ENCODE data around the gene MBOAT2.

The MBOAT2 gene

DNA sequence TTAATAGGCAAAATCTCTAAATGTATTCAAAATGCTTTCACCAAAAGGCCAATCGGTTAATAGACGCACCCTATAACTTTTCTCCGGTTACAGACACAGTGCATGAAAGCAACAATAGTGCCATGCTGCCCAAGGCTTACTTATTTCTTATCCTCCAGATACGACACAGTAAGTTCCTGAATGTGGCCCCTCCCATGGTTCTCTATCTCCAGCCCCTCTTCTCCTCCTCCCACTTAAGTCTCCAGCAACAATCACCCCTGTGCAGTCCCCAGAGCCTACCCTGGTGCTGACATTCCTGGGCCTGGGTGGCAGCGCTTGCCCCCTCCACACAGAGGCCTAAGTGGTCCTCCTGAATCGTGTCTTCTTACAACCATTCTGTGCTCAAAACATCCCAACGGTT, 169.6 kb downstream of the MBOAT2 start:
- H3K36me3 Mint-ChIP-seq, result peaks cover 2% of the 10 kb centered on the region
- peaks cover 81% of the 10 kb centered on the region for H3K4me1 Mint-ChIP-seq
- H3K27me3 Mint-ChIP-seq, result no peaks in the 10 kb centered on the region
- peak overlapping the region; percentile 2 for H3K4me3 Mint-ChIP-seq
- no peaks in the 10 kb centered on the region for H3K9me3 Mint-ChIP-seq
- H3K27ac Mint-ChIP-seq, result no peak overlapping the region

- Mint-ChIP-seq H3K4me3 (no peak overlapping the region), H3K4me1 (peaks cover 79% of the 10 kb centered on the region), H3K27ac (peak overlapping the region; percentile 12), H3K27me3 (no peaks in the 10 kb centered on the region), H3K36me3 (peaks cover 6% of the 10 kb centered on the region), H3K9me3 (no peaks in the 10 kb centered on the region)
Measured at GRCh38 chr2:8831516-8831915, 172.0 kb downstream of the MBOAT2 start.

DNA sequence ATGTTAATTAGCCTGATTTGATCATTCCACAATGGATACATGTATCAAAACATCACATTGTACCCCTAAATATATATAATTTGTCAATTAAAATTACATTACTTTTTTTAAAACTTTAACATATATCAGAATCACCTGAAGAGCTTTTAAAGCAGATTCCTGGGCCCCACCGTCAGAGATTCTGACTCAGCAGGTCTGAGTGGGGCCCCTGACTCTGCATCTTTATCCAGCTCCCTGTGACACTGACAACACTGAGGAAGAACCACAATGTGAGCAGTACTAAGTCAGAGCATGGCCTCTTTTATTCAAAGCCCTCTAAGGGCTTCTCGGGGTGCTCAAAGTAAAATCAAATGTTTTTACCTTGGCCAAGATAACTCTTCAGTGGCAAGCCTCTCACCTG, 175.8 kb downstream of the MBOAT2 start:
- peaks cover 42% of the 10 kb centered on the region for H3K4me1 Mint-ChIP-seq
- peaks cover 8% of the 10 kb centered on the region for H3K36me3 Mint-ChIP-seq
- H3K27ac Mint-ChIP-seq, result no peak overlapping the region
- no peak overlapping the region for H3K4me3 Mint-ChIP-seq
- no peaks in the 10 kb centered on the region for H3K9me3 Mint-ChIP-seq
- no peaks in the 10 kb centered on the region for H3K27me3 Mint-ChIP-seq

DNA sequence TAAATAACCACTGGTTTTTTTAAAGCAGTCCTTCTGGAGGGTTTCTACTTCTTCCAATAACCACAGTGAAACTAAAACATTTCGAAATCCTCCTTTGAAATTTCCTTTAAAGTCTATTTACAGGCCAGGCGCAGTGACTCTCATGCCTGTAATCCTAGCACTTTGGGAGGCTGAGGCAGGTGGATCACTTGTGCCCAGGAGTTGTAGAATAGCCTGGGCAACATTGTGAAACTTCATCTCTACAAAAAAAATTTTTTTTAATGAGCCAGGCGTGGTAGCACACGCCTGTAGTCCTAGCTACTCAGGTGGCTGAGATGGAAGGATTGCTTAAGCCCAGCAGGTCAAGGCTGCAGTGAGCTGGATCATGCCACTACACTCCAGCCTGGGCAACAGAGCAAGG, 181.3 kb downstream of the MBOAT2 start:
- Mint-ChIP-seq H3K36me3 (peaks cover 19% of the 10 kb centered on the region), H3K27ac (no peak overlapping the region), H3K9me3 (no peaks in the 10 kb centered on the region), H3K4me1 (no peaks in the 10 kb centered on the region), H3K27me3 (no peaks in the 10 kb centered on the region), H3K4me3 (no peak overlapping the region)

DNA sequence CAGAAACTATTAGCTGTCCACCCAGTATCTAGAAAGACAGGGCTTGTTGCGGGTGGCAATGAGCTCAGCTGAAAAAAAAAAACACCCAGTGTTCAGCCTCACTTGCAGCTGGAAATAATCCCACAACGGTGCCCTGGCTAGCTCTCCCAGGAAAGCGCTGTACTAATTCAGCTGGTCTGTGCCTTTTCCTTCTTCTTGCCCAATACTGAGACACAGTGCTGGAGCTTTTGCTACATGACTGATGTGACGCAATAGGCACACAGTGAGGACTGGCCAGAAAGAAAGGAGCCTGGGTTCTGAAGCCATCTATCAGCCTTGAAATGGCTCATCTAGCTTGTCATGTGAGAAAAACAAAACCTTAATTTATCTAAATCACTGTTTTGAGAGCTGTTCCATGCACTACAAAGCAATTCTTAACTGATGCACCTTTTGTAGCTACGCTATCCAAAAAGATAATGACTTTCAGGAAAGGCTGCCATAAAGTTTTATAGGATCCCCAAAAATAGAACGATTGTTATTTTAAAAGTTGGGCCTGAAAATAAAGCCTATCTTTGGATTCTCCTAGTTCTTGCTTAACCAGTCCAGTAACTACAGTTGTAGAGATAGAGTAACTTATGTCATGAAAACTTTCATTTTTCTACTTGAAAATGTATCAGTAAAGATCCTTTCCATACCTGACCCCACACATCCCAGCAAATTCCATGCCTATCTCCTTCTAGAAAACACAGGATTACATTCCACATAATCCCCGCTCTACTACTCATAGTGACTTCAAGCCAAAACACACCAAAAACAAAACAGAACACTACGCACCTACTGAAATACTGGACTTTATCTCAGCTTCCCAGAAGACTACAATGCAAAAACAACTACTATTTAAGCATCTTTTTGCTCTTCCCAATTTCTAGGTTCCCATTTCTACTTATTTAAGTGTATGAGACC, 181.9 kb downstream of the MBOAT2 start:
- H3K9me3 Mint-ChIP-seq, result no peaks in the 10 kb centered on the region
- H3K36me3 Mint-ChIP-seq, result peaks cover 22% of the 10 kb centered on the region
- no peaks in the 10 kb centered on the region for H3K4me1 Mint-ChIP-seq
- no peak overlapping the region for H3K27ac Mint-ChIP-seq
- H3K4me3 Mint-ChIP-seq, result no peak overlapping the region
- H3K27me3 Mint-ChIP-seq, result no peaks in the 10 kb centered on the region

GRCh38 chr2:8819948-8820347, 183.5 kb downstream of the MBOAT2 start:
- H3K4me3 Mint-ChIP-seq, result no peak overlapping the region
- no peaks in the 10 kb centered on the region for H3K9me3 Mint-ChIP-seq
- no peaks in the 10 kb centered on the region for H3K27me3 Mint-ChIP-seq
- H3K27ac Mint-ChIP-seq, result peak overlapping the region; percentile 3
- H3K4me1 Mint-ChIP-seq, result no peaks in the 10 kb centered on the region
- peaks cover 24% of the 10 kb centered on the region for H3K36me3 Mint-ChIP-seq

- Mint-ChIP-seq H3K27ac (no peak overlapping the region), H3K36me3 (peaks cover 23% of the 10 kb centered on the region), H3K4me3 (no peak overlapping the region), H3K4me1 (no peaks in the 10 kb centered on the region), H3K27me3 (no peaks in the 10 kb centered on the region), H3K9me3 (no peaks in the 10 kb centered on the region)
Measured at GRCh38 chr2:8819194-8819593, 184.3 kb downstream of the MBOAT2 start.

DNA sequence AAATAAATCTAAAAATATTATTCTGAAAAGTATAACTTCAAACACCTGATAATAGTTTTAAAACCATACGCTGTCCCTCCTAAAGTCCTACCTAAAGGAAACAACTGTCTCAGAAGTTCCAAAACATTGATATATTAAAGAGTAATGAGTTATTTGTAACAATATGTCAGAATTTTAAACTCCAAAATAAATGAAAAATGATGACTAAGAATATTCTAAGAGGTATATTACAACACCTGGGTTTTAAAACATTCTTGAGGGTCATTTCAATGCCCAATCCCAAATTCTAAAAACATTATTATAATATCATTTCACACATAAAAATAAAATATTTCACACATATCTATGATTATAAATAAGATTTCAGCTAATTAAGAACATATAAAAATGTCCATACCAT, 186.3 kb downstream of the MBOAT2 start:
- no peak overlapping the region for H3K27ac Mint-ChIP-seq
- no peak overlapping the region for H3K4me3 Mint-ChIP-seq
- no peaks in the 10 kb centered on the region for H3K9me3 Mint-ChIP-seq
- H3K36me3 Mint-ChIP-seq, result peaks cover 26% of the 10 kb centered on the region
- H3K27me3 Mint-ChIP-seq, result no peaks in the 10 kb centered on the region
- H3K4me1 Mint-ChIP-seq, result no peaks in the 10 kb centered on the region

- H3K27me3 Mint-ChIP-seq, result no peaks in the 10 kb centered on the region
- H3K4me3 Mint-ChIP-seq, result no peak overlapping the region
- H3K4me1 Mint-ChIP-seq, result peaks cover 12% of the 10 kb centered on the region
- H3K27ac Mint-ChIP-seq, result no peak overlapping the region
- no peaks in the 10 kb centered on the region for H3K9me3 Mint-ChIP-seq
- peaks cover 47% of the 10 kb centered on the region for H3K36me3 Mint-ChIP-seq
Measured at GRCh38 chr2:8806885-8807704, 196.4 kb downstream of the MBOAT2 start.

DNA sequence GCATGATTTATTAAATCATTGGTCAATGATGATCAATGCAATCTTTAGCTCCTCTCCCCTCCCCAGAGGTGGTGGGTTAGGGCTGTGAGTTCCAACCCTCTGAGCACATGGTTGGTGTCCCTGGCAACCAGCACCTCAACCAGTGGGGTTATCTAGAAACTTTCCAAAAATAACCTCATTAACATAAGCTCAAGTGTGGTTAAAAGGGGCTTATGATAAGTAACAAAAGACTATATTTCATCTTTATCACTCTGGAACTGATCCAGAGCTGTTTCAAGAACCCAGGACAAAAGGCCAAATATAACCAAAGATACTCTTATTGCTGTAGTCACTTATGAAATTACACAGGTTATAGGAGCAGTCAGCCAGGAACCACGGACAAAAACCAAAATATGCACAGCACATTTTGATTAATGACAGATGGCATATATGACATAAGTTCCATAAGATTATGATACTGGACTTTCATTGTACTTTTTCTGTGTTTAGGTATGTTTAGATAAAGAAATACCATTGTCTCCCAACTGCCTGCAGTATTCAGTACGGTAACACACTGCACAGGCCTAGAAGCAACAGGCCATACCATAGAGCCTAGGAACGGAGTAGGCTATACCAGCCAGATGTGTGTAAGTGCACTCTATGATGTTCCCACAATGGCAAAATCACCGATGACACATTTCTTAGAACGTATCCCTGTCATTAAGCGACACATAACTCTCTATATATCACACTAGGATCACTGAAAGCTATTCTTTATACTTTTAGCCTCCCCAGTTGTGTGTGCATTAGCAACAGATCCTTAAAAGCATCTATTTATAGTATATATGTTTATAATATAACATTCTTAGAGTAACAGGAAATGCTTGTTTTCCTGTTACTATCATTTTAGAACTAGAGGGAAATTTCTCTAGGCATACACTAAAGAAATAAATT, 197.9 kb downstream of the MBOAT2 start:
- no peak overlapping the region for H3K4me3 Mint-ChIP-seq
- H3K36me3 Mint-ChIP-seq, result peaks cover 47% of the 10 kb centered on the region
- H3K27ac Mint-ChIP-seq, result no peak overlapping the region
- H3K27me3 Mint-ChIP-seq, result no peaks in the 10 kb centered on the region
- no peaks in the 10 kb centered on the region for H3K9me3 Mint-ChIP-seq
- H3K4me1 Mint-ChIP-seq, result peaks cover 21% of the 10 kb centered on the region

GRCh38 chr2:8803658-8804379, 199.7 kb downstream of the MBOAT2 start:
- no peaks in the 10 kb centered on the region for H3K9me3 Mint-ChIP-seq
- H3K27me3 Mint-ChIP-seq, result no peaks in the 10 kb centered on the region
- peak overlapping the region; percentile 73 for H3K27ac Mint-ChIP-seq
- peaks cover 26% of the 10 kb centered on the region for H3K4me1 Mint-ChIP-seq
- peaks cover 49% of the 10 kb centered on the region for H3K36me3 Mint-ChIP-seq
- H3K4me3 Mint-ChIP-seq, result no peak overlapping the region

- Mint-ChIP-seq H3K9me3 (no peaks in the 10 kb centered on the region), H3K27me3 (no peaks in the 10 kb centered on the region), H3K36me3 (peaks cover 44% of the 10 kb centered on the region), H3K27ac (no peak overlapping the region), H3K4me1 (peaks cover 29% of the 10 kb centered on the region), H3K4me3 (no peak overlapping the region)
Measured at GRCh38 chr2:8802741-8803140, 200.7 kb downstream of the MBOAT2 start.
